SK-N-SH (cell line): ENCODE results near the gene BCL7C.

Experiments
- EP300 ChIP-seq, 2 experiments: IDR thresholded peaks; 2 replicates each; pipeline versions ENCODE4 v1.4.0 to v1.6.1; 2012; ENCODE audit warnings: borderline replicate concordance in 1 of 2, low read depth in 1 of 2, low read length in 1 of 2
- EZH2phosphoT487 ChIP-seq: fragments of 200-600 bp; sonication (generic); IDR thresholded peaks from 2 replicates; pipeline ENCODE4 v1.6.1; 2017; ENCODE audit warnings: low read depth, mixed run types, mild to moderate bottlenecking, antibody characterized with exemption, moderate library complexity, borderline replicate concordance
- FOXJ3 ChIP-seq: sonication (generic); formaldehyde crosslinking; IDR thresholded peaks from 2 replicates; pipeline ENCODE4 v1.5.1; 2020; ENCODE audit warnings: mild to moderate bottlenecking, missing genetic modification reagents
- FOXM1 ChIP-seq: IDR thresholded peaks from 2 replicates; pipeline ENCODE4 v1.4.0; 2012; ENCODE audit warnings: low read depth, mild to moderate bottlenecking
- GABPA ChIP-seq: IDR thresholded peaks from 2 replicates; pipeline ENCODE4 v1.4.0; 2012; ENCODE audit warnings: low read depth, mild to moderate bottlenecking
- MXI1 ChIP-seq: IDR thresholded peaks from 2 replicates; pipeline ENCODE4 v1.6.1; 2012; ENCODE audit warnings: mild to moderate bottlenecking, low read depth, low read length, improper control_type of control experiment
- SIN3A ChIP-seq: IDR thresholded peaks from 2 replicates; pipeline ENCODE4 v1.6.1; 2012; ENCODE audit warnings: low read depth, mild to moderate bottlenecking, low read length, moderate library complexity, borderline replicate concordance
- TCF12 ChIP-seq: IDR thresholded peaks from 2 replicates; pipeline ENCODE4 v1.4.0; 2012
- YY1 ChIP-seq: IDR thresholded peaks from 2 replicates; pipeline ENCODE4 v1.4.0; 2012; ENCODE audit warnings: low read depth, mild to moderate bottlenecking
- ZBTB33 ChIP-seq: IDR thresholded peaks from 2 replicates; pipeline ENCODE4 v1.4.0; 2012; ENCODE audit warnings: low read depth, borderline replicate concordance
- TF ChIP-seq, protein P1 (sequence below): fragments of 200-600 bp; sonication (generic); IDR thresholded peaks from 2 replicates; pipeline ENCODE4 v1.6.1; 2017; ENCODE audit warnings: antibody characterized with exemption, mild to moderate bottlenecking, moderate library complexity
- TF ChIP-seq, protein P2 (sequence below): IDR thresholded peaks from 2 replicates; pipeline ENCODE4 v1.6.1; 2012; ENCODE audit warnings: mild to moderate bottlenecking, low read depth, low read length, moderate library complexity

GRCh38 chr16:30930160-30930571 is 36.3 kb upstream of the BCL7C start:
- TF ChIP-seq, protein P1, sequence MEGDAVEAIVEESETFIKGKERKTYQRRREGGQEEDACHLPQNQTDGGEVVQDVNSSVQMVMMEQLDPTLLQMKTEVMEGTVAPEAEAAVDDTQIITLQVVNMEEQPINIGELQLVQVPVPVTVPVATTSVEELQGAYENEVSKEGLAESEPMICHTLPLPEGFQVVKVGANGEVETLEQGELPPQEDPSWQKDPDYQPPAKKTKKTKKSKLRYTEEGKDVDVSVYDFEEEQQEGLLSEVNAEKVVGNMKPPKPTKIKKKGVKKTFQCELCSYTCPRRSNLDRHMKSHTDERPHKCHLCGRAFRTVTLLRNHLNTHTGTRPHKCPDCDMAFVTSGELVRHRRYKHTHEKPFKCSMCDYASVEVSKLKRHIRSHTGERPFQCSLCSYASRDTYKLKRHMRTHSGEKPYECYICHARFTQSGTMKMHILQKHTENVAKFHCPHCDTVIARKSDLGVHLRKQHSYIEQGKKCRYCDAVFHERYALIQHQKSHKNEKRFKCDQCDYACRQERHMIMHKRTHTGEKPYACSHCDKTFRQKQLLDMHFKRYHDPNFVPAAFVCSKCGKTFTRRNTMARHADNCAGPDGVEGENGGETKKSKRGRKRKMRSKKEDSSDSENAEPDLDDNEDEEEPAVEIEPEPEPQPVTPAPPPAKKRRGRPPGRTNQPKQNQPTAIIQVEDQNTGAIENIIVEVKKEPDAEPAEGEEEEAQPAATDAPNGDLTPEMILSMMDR: no peak
- TF ChIP-seq, protein P2, sequence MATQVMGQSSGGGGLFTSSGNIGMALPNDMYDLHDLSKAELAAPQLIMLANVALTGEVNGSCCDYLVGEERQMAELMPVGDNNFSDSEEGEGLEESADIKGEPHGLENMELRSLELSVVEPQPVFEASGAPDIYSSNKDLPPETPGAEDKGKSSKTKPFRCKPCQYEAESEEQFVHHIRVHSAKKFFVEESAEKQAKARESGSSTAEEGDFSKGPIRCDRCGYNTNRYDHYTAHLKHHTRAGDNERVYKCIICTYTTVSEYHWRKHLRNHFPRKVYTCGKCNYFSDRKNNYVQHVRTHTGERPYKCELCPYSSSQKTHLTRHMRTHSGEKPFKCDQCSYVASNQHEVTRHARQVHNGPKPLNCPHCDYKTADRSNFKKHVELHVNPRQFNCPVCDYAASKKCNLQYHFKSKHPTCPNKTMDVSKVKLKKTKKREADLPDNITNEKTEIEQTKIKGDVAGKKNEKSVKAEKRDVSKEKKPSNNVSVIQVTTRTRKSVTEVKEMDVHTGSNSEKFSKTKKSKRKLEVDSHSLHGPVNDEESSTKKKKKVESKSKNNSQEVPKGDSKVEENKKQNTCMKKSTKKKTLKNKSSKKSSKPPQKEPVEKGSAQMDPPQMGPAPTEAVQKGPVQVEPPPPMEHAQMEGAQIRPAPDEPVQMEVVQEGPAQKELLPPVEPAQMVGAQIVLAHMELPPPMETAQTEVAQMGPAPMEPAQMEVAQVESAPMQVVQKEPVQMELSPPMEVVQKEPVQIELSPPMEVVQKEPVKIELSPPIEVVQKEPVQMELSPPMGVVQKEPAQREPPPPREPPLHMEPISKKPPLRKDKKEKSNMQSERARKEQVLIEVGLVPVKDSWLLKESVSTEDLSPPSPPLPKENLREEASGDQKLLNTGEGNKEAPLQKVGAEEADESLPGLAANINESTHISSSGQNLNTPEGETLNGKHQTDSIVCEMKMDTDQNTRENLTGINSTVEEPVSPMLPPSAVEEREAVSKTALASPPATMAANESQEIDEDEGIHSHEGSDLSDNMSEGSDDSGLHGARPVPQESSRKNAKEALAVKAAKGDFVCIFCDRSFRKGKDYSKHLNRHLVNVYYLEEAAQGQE: no peak
- TF ChIP-seq GABPA (no peak), TCF12 (no peak), ZBTB33 (no peak), FOXM1 (no peak), EP300 (IDR thresholded peaks at IDR 0.05; ENCODE audit: borderline replicate concordance in 1 of 2, low read depth in 1 of 2, low read length in 1 of 2) (no peak), SIN3A (no peak), EZH2phosphoT487 (no peak), MXI1 (no peak), FOXJ3 (CRISPR knock-in tag) (no peak), YY1 (no peak)
